Measurements from ENCODE around the gene LRRTM3.

LRRTM3 gene

DNA sequence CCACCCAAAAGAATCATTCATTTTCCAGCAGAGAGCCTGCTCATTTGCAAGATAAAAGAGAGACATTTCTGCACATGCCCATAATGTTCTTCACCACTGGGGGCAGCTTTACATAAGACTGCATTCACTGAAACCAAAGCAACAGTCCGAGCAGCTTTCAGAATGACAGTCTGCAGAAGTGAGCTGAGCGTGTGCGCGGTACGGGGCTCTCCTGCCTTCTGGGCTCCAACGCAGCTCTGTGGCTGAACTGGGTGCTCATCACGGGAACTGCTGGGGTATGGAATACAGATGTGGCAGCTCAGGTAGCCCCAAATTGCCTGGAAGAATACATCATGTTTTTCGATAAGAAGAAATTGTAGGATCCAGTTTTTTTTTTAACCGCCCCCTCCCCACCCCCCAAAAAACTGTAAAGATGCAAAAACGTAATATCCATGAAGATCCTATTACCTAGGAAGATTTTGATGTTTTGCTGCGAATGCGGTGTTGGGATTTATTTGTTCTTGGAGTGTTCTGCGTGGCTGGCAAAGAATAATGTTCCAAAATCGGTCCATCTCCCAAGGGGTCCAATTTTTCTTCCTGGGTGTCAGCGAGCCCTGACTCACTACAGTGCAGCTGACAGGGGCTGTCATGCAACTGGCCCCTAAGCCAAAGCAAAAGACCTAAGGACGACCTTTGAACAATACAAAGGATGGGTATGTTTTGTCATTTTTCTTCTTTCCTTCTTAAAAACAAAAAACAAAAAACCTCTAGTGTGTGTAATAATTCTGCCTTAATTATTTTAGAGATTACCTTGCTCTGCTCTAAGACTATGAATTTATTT lies at the start of gene LRRTM3:
Gene LRRTM3 (plus strand): TSS at position 141 of the 820 bp plus-strand sequence.
- DNase-seq (ENCODE audit: low read depth in 3 of 3) = peak in 1 of 3 experiments; percentile 5

DNA sequence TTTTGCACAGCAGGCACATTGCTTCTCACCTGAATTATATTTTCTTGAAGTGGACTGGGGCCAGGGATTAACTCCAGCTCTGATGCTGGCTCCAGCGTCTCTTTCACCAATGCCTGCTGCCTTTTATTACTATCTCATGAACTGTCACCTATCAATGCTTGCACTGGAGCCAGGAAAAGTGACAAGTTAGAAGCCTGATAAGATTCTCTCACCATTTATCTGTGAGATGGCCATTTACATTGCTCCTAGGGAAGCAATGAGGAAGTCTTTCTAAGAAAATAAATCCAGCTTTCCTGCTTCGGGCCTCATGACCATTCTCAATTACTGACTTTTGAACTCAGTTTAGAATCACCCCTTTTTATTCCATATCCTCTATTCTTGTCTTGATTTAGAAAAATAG lies 48.5 kb upstream of the LRRTM3 start:
- DNase-seq (ENCODE audit: low read depth in 3 of 3) = no peak

DNA sequence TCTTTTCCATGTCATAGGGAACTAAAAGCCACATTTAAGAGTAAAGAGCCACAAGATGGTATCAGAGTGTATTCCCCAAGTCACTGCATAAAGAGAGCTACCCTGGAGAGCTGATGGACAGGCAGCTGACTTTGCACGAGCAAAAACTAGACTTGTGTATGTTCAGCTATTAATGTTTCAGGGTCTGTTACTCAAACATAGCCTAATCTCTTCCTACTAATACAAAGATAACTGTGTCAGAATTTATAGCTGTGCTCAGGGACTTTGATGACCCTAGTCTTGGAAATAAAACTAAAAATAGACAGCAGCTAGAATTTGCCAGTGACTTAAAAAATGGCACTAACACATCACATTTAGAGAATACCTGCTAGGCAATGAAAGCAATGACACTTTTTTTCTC lies 45.5 kb upstream of the LRRTM3 start:
- DNase-seq (ENCODE audit: low read depth in 3 of 3) = no peak

DNA sequence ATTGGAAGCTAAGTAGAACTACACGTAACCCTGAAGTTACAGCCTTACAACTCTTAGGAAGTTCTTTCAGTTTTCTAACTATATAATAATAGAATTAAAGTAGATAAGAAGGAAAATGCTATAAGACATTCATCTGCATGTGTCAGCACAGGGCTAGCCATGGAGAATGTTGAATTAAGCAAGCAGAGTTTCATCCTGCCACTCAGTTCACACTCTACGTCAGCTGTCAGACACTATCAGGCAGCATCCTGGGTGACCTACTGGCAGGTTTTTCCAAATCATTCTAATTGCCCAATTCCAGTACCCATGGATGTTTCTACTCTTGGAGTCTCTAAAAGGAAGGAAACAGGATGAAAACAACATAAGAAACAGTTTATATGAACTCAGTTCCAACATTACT lies 45.0 kb upstream of the LRRTM3 start:
- DNase-seq (ENCODE audit: low read depth in 3 of 3) = no peak

DNA sequence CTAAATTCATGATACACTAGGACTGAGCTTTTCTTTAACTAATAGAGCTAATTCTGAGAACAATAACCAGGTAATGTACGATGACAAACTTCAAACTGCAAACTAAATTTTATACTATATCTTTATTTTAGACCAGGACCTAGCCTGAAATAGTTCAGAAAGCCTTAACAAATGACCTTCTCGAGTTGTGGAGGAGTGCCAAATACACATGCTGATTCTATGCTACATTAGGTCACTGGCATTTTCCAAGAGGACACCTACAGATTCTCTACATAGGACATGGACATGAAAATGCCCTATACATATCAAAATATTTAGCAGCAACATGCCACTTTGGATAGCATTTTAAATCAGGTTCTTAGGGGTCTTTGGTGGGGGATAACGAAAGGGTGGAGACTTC lies 44.0 kb upstream of the LRRTM3 start:
- no peak for DNase-seq (ENCODE audit: low read depth in 3 of 3)

DNA sequence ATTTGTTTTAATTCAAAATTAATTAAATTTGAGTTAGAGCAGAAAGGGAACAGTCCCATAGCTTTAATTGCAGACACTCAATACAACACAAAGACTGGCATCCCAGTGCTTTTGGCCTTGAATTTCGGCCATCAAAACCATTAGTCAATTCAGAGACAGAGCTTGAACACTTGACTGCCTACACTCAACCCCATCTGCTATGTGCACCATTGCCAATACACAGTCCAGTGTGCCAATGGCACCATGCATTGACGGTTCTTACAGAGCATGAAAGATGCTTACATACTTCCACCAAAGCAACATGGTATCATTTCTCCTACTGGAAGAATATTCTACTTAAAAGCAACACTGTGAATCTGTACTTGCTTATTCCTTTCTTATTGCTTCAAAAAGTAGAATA lies 43.6 kb upstream of the LRRTM3 start:
- DNase-seq (ENCODE audit: low read depth in 3 of 3) = no peak

DNA sequence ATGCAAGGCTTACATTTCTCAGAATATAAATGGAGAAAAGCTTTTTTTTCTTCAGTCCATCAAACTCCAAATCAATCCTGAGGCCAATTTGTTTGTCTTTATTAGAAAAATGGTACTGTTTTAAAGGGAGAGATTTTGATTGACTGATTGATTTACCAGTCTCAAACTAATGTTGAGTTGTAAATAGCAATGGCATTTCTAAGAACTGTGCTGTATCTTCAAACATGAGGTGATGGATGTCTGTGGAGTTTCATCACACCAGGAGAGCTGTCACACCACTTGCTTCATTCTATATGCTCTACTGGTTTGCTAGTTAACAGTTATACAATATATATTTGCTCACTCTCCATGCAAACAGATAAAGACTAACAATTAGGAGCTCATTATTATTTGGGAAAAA lies 39.0 kb upstream of the LRRTM3 start:
- DNase-seq (ENCODE audit: low read depth in 3 of 3) = no peak

DNA sequence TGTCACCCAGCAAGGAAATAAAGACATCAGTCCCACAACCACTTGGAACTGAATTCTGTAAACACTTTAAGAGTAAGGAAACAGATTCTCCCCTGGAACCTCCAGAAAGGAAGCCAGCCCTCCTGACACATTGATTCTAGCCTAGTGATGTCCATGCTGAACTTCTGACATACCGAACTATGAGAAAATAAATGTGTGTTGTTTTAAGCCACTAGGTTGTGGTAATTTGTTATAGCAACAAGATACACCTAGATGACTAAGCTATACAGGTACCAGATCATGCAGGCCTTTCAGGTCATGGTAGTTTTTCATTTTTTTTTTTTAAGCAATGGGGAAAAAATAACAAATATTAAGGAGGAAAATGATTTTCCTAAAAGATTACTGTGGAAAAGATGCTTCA lies 37.6 kb upstream of the LRRTM3 start:
- DNase-seq (ENCODE audit: low read depth in 3 of 3) = no peak

DNA sequence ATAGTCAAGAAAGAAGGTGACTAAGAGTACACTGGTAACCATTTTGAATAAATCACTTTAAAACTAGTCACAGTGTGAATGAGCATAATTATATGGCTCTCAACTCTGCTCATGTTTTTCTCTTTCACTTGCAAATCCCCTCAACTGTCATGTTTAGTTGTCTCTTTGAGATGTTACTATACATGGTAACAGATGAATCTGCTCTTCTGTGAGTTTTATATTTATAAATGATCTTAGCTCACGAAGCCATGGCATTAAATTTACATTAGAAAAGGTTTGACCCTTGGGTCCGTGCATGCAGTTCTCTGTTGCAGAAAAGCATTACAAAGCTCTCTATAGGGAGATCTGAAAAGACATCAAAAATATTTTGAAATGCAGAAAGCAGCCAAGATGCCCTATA lies 33.0 kb upstream of the LRRTM3 start:
- no peak for DNase-seq (ENCODE audit: low read depth in 3 of 3)

DNA sequence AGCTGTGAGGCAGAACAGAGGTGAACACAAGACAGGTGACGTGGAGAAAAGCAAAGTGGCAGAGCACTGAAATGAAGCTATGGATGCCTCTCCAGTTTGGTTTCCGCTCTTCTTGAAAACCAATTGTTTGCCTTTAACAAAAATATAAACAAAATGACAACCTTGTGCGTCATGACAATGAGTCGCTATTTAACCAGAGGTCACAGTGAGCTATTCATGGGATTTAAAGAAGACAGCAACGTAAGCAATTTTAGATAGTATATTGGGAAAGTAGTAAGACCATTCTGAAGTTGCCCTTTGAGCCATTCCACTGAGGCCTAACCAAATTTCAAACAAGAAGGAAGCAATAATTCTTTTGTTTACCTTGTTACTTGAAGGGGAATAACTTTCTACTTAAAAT lies 15.2 kb upstream of the LRRTM3 start:
- no peak for DNase-seq (ENCODE audit: low read depth in 3 of 3)

DNA sequence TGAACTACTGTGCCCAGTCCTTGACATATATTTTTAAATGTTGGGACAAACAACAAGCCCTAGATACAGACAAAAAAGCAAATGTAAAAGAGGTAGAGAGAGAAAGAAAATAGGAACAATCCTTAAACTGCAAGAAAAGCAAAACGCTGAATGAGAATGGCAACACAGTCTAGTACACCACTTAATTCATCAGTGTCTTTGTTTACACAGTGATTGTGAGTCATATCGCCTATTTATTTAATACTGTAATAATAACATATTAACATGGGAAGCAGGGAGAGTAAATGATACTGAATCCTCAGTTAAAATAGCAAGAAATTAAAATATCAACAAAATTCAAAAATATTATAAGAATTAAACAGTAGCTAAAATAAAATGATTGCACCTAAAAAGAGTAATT lies 9.8 kb upstream of the LRRTM3 start:
- DNase-seq (ENCODE audit: low read depth in 3 of 3) = no peak

DNA sequence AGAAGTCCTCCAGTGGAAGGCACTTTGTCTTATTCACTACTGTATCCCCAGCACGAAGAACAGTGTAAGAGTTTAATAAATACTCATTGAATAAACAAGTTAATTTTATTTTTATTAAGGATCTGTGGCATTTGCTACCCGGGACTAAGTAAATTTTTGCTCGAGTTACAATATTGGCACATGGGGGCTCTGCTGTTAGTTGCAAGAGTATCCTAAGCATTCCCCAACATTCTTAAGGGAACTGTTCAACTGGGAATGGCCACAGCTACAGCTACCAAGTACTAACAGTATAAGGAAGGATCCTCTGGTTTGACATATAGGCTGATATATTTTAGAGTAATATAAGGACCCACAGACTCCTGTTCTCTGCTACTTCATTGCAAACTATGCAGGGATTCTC lies 8.7 kb upstream of the LRRTM3 start:
- DNase-seq (ENCODE audit: low read depth in 3 of 3) = no peak

DNA sequence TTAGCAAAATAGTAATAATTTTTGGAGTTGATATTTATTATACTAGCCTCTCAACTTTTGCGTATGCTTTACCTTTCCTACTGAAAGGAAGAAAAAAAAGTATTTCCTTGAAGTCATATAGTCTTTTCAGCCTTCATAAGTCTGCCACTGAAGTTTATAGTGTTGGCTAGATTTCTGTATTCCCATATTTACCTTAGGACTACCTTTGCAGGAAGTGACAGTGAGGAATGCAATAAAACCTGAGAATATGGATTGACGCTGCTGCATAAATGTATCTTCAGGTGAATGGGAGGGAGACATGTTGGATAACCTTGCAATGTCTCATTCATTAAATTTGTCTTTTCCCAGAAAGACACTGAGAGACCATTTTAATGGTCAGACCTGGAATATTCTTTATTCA lies 6.6 kb upstream of the LRRTM3 start:
- DNase-seq (ENCODE audit: low read depth in 3 of 3) = no peak

DNA sequence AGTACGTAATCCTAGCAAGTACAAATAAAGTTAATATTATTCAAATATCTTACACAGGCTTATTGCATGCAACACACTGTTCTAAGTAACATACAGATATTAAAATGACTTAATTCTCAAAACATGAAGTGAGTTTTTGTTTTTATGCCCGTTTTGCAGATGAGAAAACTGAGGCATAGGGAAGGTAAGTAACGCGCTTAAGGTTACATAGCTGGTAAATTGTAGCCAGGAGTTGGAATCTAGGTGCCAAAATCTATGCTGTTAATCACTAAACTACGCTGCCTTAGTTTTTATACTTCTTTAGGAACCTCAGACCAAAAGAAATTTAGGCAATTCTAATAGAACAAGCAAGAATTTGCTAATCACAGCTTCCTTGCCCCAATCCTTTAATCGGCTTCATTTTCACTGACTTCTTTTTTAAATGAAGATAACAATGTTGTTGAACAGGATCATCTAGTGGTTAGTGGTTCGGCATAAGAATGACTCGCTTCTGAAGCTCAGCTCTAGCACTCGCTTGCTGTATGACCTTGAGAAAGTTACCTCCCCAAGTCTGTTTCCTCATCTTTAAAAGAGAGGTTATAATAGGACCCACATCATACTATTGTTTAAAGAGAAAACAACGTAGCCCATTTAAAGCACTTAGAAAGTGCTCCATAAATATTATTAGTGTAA lies 1.0 kb upstream of the LRRTM3 start:
- no peak for DNase-seq (ENCODE audit: low read depth in 3 of 3)

DNA sequence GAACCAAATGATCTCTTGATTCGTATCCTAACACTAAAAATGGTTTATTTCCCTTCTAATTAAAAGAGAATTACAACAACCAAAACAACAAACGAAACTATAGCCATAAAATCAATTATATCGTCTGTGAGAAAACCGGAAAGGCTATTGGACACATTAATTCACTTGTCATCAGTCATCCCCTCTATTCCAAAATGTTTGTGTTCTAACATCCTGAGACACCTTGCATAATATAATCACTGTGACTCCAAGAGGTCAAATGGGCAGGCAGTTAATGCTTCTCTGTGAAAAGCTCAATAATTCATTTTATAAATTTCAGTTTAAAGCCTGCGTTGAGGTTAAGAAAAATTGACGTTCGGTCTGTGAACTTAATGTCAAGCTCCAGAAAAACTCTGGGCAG lies 463 bp upstream of the LRRTM3 start:
- DNase-seq (ENCODE audit: low read depth in 3 of 3) = no peak

DNA sequence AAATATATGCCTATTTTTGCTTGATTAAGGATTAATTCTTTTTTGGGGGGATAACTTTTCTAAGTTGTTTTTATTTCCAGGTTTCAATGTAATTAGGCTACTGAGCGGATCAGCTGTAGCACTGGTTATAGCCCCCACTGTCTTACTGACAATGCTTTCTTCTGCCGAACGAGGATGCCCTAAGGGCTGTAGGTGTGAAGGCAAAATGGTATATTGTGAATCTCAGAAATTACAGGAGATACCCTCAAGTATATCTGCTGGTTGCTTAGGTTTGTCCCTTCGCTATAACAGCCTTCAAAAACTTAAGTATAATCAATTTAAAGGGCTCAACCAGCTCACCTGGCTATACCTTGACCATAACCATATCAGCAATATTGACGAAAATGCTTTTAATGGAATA lies 1.0 kb downstream of the LRRTM3 start:
- DNase-seq (ENCODE audit: low read depth in 3 of 3) = no peak

DNA sequence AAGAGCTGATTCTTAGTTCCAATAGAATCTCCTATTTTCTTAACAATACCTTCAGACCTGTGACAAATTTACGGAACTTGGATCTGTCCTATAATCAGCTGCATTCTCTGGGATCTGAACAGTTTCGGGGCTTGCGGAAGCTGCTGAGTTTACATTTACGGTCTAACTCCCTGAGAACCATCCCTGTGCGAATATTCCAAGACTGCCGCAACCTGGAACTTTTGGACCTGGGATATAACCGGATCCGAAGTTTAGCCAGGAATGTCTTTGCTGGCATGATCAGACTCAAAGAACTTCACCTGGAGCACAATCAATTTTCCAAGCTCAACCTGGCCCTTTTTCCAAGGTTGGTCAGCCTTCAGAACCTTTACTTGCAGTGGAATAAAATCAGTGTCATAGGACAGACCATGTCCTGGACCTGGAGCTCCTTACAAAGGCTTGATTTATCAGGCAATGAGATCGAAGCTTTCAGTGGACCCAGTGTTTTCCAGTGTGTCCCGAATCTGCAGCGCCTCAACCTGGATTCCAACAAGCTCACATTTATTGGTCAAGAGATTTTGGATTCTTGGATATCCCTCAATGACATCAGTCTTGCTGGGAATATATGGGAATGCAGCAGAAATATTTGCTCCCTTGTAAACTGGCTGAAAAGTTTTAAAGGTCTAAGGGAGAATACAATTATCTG lies 1.6 kb downstream of the LRRTM3 start:
- DNase-seq (ENCODE audit: low read depth in 3 of 3) = no peak

DNA sequence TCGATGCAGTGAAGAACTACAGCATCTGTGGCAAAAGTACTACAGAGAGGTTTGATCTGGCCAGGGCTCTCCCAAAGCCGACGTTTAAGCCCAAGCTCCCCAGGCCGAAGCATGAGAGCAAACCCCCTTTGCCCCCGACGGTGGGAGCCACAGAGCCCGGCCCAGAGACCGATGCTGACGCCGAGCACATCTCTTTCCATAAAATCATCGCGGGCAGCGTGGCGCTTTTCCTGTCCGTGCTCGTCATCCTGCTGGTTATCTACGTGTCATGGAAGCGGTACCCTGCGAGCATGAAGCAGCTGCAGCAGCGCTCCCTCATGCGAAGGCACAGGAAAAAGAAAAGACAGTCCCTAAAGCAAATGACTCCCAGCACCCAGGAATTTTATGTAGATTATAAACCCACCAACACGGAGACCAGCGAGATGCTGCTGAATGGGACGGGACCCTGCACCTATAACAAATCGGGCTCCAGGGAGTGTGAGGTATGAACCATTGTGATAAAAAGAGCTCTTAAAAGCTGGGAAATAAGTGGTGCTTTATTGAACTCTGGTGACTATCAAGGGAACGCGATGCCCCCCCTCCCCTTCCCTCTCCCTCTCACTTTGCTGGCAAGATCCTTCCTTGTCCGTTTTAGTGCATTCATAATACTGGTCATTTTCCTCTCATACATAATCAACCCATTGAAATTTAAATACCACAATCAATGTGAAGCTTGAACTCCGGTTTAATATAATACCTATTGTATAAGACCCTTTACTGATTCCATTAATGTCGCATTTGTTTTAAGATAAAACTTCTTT lies 2.3 kb downstream of the LRRTM3 start:
- DNase-seq (ENCODE audit: low read depth in 3 of 3) = no peak

DNA sequence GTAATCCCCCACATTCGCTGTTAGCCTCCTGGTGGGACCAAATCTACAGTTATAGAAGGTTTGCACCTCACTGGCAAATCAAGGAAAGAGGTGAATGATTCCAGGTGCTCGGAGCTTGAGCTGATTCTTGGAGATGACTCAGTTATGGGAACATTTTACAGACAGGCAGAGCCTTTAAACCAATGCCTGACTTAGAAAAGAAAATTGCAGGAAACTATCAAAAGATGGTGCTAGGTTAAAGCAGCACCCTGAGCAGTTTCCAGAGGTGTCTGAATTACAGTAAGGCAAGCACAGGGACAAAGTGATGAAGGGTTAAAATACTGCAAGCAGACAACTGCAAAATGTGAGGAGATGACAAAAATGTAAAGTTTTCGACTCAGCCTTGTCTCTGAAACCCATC lies 2.9 kb downstream of the LRRTM3 start:
- DNase-seq (ENCODE audit: low read depth in 3 of 3) = no peak

DNA sequence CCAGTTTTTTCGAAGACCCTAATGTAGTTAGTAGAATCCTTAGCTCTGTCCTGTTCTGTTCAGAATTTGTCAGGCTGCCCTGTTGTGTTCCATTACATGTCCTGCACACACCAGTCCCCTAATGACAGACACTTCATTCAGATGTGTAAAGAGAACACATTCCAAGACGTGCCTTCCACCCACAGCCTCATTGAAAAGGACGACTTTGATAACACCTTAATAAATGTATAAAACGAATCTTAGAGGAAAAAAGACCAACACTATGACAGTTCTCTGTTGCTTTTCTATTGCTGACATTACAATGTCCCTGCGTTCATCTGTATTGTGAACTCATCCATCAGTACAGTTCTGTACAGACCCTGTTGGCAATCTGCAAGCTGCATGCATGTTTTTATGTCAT lies 3.5 kb downstream of the LRRTM3 start:
- no peak for DNase-seq (ENCODE audit: low read depth in 3 of 3)

DNA sequence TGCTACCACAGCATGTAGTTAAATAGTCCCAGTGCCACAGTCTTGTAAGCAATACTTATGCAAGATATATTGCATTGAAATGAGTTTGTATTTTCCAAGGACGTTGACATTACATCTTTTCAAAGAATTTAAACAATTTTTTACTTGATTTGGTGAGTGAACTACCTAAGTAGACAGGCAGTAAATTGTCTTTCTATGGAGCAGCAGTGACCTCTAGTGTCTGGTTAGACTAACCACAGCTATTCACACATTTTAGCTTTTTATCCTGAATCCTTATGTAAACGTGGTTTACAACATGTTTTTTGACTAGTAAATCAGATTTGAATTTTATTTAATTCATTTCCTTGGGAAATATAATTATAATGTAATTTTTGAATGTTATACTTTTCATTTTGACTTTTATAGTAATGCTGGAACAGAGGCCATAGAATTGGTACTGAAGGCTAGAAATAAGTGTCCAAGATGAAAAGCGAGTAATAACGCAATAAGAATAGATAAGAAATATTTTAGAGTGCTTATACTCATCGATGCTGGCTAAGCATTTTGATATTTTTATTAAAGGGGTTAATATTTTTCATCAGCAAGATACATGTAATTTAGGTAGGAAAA lies 5.6 kb downstream of the LRRTM3 start:
- no peak for DNase-seq (ENCODE audit: low read depth in 3 of 3)

DNA sequence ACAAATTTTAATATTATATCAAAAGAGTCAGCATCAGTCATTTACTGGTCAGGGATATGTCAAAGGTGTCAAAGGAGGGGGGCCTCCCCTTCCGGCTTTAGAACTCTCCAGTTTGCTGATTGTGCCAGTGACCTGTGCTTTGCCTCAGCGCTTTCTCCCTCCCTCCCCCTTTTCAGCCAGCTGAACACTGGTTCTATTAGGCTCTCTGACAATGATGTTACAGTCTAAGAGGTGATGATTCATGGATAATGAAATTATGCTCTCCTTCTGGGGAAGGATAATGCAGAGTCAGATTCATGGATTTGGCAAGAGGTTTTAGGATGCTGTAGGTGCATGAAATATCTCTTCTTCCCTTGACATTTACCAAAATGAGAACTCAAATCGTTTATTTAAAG lies 6.1 kb downstream of the LRRTM3 start:
- DNase-seq (ENCODE audit: low read depth in 3 of 3) = no peak

Data from stimulated activated CD4-positive, alpha-beta T cell treated with anti-CD3 and anti-CD28 coated beads, TNF-alpha, amount 100 ng/mL, for 24 hours (primary cell).